Calu3 (cell line): Measurements from ENCODE around the gene H1-8. TPM values are rescaled to one million over a fixed set of nuclear protein-coding genes. Genes with fewer than 3 reads are reported as not detected.

Source experiments
- BruUV-seq: library from RNA; stranded (reverse); fragments of 400-500 nt; replicated peaks from 2 replicates; lab custom pipeline; 2021; lab: Mats Ljungman, UMichigan
- CTCF ChIA-PET: fragments of 300-600 bp; sonication (Branson Sonifier 250); formaldehyde crosslinking; loops from one replicate; lab custom pipeline; 2022; ENCODE audit warnings: antibody characterized with exemption; lab: Charles Lee
- DNase-seq: peaks from one replicate; pipeline ENCODE4 v3.0.0; 2022
- H3K27ac Mint-ChIP-seq: one replicate; pipeline ENCODE4 v1.8.0; 2022; ENCODE audit warnings: mixed read lengths; ENCODE audit not compliant: unreplicated experiment
- H3K27me3 Mint-ChIP-seq: one replicate; pipeline ENCODE4 v1.8.0; 2022; ENCODE audit warnings: mixed read lengths; ENCODE audit not compliant: unreplicated experiment
- H3K36me3 Mint-ChIP-seq: one replicate; pipeline ENCODE4 v1.8.0; 2022; ENCODE audit warnings: mild to moderate bottlenecking, moderate library complexity, mixed read lengths; ENCODE audit not compliant: insufficient read depth, unreplicated experiment
- H3K4me1 Mint-ChIP-seq: one replicate; pipeline ENCODE4 v1.8.0; 2022; ENCODE audit warnings: mild to moderate bottlenecking, low read depth, mixed read lengths; ENCODE audit not compliant: unreplicated experiment
- H3K4me3 Mint-ChIP-seq: one replicate; pipeline ENCODE4 v1.8.0; 2022; ENCODE audit warnings: mild to moderate bottlenecking, low read depth, moderate library complexity, mixed read lengths; ENCODE audit not compliant: unreplicated experiment
- H3K9me3 Mint-ChIP-seq: one replicate; pipeline ENCODE4 v1.8.0; 2022; ENCODE audit warnings: low read depth, mixed read lengths; ENCODE audit not compliant: unreplicated experiment
- CTCF ChIP-seq: fragments of 200-600 bp; IDR thresholded peaks from one replicate; pipeline ENCODE4 v1.8.0; 2022; ENCODE audit warnings: antibody characterized with exemption; ENCODE audit not compliant: unreplicated experiment
- intact Hi-C: fragments of 100-400 bp; cut with micrococcal nuclease; formaldehyde crosslinking; loops from one replicate; pipeline ENCODE4 v1.10.0; 2022; ENCODE audit not compliant: unreplicated experiment
- total RNA-seq: library from RNA; stranded (reverse); gene quantifications from 2 replicates; pipeline ENCODE4 v1.2.3, GENCODE V29; 2022

Gene H1-8
- total RNA-seq, 1 experiment from 2014 or later = not detected

DNA sequence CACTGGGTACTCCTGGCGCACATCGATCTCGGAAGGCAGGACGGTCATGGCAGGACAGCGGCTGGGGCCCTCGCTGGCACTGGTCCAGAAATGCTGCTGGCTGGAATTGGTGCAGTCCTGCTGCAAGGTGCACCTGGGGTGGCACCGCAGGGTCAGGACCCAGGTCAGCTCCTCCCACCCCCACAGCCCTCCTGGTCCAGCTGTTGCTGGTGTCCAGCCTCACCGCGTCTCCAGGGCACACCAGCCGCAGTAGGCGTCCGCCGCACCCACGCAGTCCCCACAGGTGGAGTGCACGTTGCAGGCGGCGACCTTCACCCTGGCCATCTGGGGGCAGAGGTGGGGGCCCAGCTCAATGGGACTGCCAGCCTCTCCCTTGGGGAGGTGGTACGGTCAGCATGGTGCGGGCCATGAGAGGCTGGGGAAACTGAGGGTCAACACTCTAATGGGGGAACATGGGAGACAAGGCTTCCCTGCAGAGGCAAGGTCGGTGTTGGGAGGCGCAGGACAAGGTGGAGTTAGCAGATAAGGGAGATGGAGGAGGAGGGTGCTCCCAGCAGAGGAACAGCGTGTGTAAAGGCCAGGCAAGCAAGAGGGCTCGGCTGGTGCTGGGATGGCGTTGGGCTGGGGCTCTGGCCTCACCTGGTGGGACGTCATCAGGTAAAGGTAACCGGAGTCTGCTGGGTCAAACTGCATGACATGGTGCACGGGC, 43.1 kb downstream of the H1-8 start:
- Mint-ChIP-seq H3K27me3 (no peaks in the 10 kb centered on the region), H3K27ac (no peak overlapping the region)
- CTCF ChIA-PET = interaction anchor here (1.1 kb wide), 1 partner anchor 19 kb away, joined by 3 read pairs; no protein-coding TSS in a partner anchor

DNA sequence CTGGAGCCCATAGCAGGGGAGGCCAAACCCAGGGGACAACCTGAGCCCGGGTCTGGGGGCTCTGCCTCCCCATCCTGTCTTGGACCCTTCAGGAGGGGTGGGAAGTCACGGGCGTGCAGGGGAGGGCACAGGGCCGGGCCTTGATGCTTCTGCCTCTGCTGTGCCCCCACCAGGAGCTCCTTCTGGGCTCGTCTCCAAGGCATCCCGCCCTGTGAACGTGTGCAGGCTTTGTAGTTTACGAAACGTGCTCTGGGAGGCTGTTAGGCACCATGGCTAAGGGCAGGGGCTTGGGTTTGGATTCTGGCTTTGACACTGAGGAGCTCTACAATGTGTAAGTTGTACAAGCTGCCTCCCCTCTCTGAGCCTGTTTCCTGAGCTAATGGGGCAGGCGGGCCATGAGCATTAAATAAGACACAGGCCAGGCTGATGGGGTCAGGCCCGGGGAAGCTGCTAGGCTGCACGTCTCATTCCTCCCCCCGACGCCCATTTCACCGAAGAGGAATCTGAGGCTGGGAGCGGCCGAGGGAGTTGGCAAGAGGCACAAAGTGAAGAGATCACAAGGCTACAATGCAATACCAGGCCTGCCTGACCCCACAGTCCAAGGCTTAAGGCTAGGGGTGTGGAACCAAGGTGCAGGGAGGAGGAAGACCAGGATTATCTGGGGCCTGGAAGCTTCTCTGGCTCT, 43.9 kb downstream of the H1-8 start:
- no peak for DNase-seq
- Mint-ChIP-seq H3K9me3 (no peaks in the 10 kb centered on the region), H3K4me3 (no peak overlapping the region), H3K27ac (no peak overlapping the region), H3K27me3 (no peaks in the 10 kb centered on the region), H3K4me1 (no peaks in the 10 kb centered on the region), H3K36me3 (no peaks in the 10 kb centered on the region)
- no TSS peak for BruUV-seq
- CTCF ChIA-PET = interaction anchor here (1.1 kb wide), 1 partner anchor 18 kb away, joined by 3 read pairs; no protein-coding TSS in a partner anchor
- intact Hi-C loops = no loop called here
- TF ChIP-seq CTCF = no peak

More for the DNA sequence above, 43.1 kb downstream of the H1-8 start:
- intact Hi-C loops = no loop called here
- BruUV-seq = no TSS peak
- H3K4me3 Mint-ChIP-seq = no peak overlapping the region
- no peak for DNase-seq
- H3K4me1 Mint-ChIP-seq = no peaks in the 10 kb centered on the region
- no peaks in the 10 kb centered on the region for H3K9me3 Mint-ChIP-seq
- TF ChIP-seq CTCF = no peak
- H3K36me3 Mint-ChIP-seq = no peaks in the 10 kb centered on the region

DNA sequence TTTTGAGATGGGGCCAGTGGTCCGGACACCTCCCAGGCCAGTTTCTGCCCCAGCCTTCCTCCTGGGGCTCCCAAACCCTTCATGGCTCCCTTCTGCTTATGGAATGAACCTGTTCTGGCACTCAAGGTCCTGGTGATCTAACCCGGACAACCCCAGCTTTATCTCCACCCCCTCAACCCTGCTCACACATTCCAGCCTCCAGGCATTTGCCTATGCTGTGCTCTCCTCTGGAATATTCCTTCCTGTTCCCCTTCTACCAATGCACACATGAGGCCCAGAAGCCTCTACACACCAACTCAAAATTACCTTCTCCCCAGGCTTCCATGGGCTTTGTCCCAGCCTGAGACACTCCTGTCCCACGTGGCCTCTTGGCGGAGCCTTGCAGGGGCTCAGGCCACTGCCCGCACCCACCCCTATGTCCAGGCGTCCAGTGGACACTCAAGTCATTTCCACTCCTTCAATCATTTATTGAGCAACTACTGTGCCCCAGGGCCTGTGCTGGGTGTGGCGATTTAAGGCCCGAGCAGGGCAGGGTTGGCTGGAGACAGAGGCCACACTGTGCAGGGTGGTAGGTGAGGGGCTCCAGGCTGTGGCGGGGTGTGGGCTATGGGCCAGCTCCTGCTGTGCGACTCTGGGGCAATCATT, 44.7 kb downstream of the H1-8 start:
- BruUV-seq = no TSS peak

GRCh38 chr3:129590215-129590614, 47.2 kb downstream of the H1-8 start:
- CTCF ChIA-PET = no interaction called here
- Mint-ChIP-seq H3K4me1 (no peaks in the 10 kb centered on the region), H3K27me3 (no peaks in the 10 kb centered on the region), H3K27ac (no peak overlapping the region), H3K9me3 (no peaks in the 10 kb centered on the region), H3K36me3 (no peaks in the 10 kb centered on the region), H3K4me3 (no peak overlapping the region)
- no peak for TF ChIP-seq CTCF
- intact Hi-C loops = no loop called here
- no peak for DNase-seq
- BruUV-seq = no TSS peak

More for the DNA sequence above, 44.7 kb downstream of the H1-8 start:
- Mint-ChIP-seq H3K9me3 (no peaks in the 10 kb centered on the region), H3K4me3 (no peak overlapping the region), H3K36me3 (no peaks in the 10 kb centered on the region), H3K27me3 (no peaks in the 10 kb centered on the region), H3K4me1 (no peaks in the 10 kb centered on the region), H3K27ac (no peak overlapping the region)
- intact Hi-C loops = no loop called here
- CTCF ChIA-PET = no interaction called here
- no peak for TF ChIP-seq CTCF
- DNase-seq = no peak
